Pulmonary artery endothelial cell (primary cell): Measurements from ENCODE around the gene XKRX. TPM values are rescaled to one million over a fixed set of nuclear protein-coding genes. Genes with fewer than 3 reads are reported as not detected.

Experiments used
- DNase-seq: peaks from one replicate; pipeline ENCODE4 v3.0.0-alpha.2; 2011; ENCODE audit warnings: low read depth, low spot score
- total RNA-seq: library from RNA; depleted of rRNA; stranded (reverse); fragments of >200 nt; gene quantifications from 2 replicates; pipeline ENCODE4 v1.2.3, GENCODE V29; 2014

Gene XKRX
- total RNA-seq, 1 donor from 2014 or later = 0.13 TPM

GRCh38 chrX:100895365-100896075, 33.2 kb downstream of the XKRX start:
- DNase-seq = no peak

GRCh38 chrX:100883654-100884053, 45.1 kb downstream of the XKRX start:
- peak; percentile 47 for DNase-seq

- no peak for DNase-seq
Measured at GRCh38 chrX:100880368-100880767, 48.3 kb downstream of the XKRX start.

- no peak for DNase-seq
Measured at GRCh38 chrX:100874325-100874724, 54.4 kb downstream of the XKRX start, which contains the start of gene NOX1. NOX1 (minus strand) TSS chrX:100874359; CDS start chrX:100874139, 220 bp downstream.

GRCh38 chrX:100871594-100872560, 56.8 kb downstream of the XKRX start:
- no peak for DNase-seq

- peak; percentile 8 for DNase-seq
Measured at GRCh38 chrX:100870527-100870926, 58.2 kb downstream of the XKRX start.

GRCh38 chrX:100868273-100868672, 60.4 kb downstream of the XKRX start:
- DNase-seq = no peak

GRCh38 chrX:100864657-100865391, 63.9 kb downstream of the XKRX start:
- peak; percentile 17 for DNase-seq

Other genes with a start within 250 kb of the XKRX start
- 11.6 and 30.6 TPM in 2 replicates for gene SYTL4, start 196.8 kb downstream of the XKRX start, total RNA-seq
- 24.9 and 41.0 TPM in 2 replicates for gene CSTF2, start 108.5 kb downstream of the XKRX start, total RNA-seq
- not detected in 2 replicates for gene NOX1, start 54.6 kb downstream of the XKRX start, total RNA-seq
- gene ARL13A, start 40.8 kb upstream of the XKRX start, total RNA-seq = not detected in 2 replicates
- 24.3 and 30.8 TPM in 2 replicates for gene TRMT2B, start 123.2 kb upstream of the XKRX start, total RNA-seq
- 3.1 and 9.1 TPM in 2 replicates for gene TMEM35A, start 150.0 kb upstream of the XKRX start, total RNA-seq
- gene CENPI, start 169.3 kb upstream of the XKRX start, total RNA-seq = 25.2 and 44.7 TPM in 2 replicates